GM18519 (cell line): ENCODE results near the gene LRIG1.

Experiments used
- ATAC-seq: cut with Tn5 transposase; IDR thresholded peaks from one replicate; pipeline ENCODE4 v1.9.1; 2021; ENCODE audit warnings: mild to moderate bottlenecking, moderate library complexity; ENCODE audit not compliant: unreplicated experiment, low FRiP score

Gene LRIG1

GRCh38 chr3:66472313-66473134, 28.3 kb downstream of the LRIG1 start:
- peak; percentile 41 for ATAC-seq

- no peak for ATAC-seq
These were observed 29.7 kb downstream of the LRIG1 start for GRCh38 chr3:66470956-66471686.

GRCh38 chr3:66470285-66470684, 30.5 kb downstream of the LRIG1 start:
- no peak for ATAC-seq

- peak; percentile 82 for ATAC-seq
These were observed 31.6 kb downstream of the LRIG1 start for GRCh38 chr3:66469220-66469640.

- ATAC-seq, result no peak
These were observed 32.7 kb downstream of the LRIG1 start for GRCh38 chr3:66467996-66468735.

- ATAC-seq, result no peak
These were observed 34.1 kb downstream of the LRIG1 start for GRCh38 chr3:66466606-66467270.

- ATAC-seq, result no peak
These were observed 35.2 kb downstream of the LRIG1 start for GRCh38 chr3:66465587-66465986.

GRCh38 chr3:66465034-66465433, 35.8 kb downstream of the LRIG1 start:
- ATAC-seq, result no peak

GRCh38 chr3:66464512-66464894, 36.3 kb downstream of the LRIG1 start:
- no peak for ATAC-seq

- ATAC-seq, result no peak
These were observed 36.9 kb downstream of the LRIG1 start for GRCh38 chr3:66463730-66464511.

GRCh38 chr3:66463054-66463631, 37.7 kb downstream of the LRIG1 start:
- ATAC-seq, result no peak

GRCh38 chr3:66457252-66457651, 43.6 kb downstream of the LRIG1 start:
- ATAC-seq, result no peak

GRCh38 chr3:66456711-66457173, 44.1 kb downstream of the LRIG1 start:
- ATAC-seq, result no peak

GRCh38 chr3:66454464-66454859, 46.4 kb downstream of the LRIG1 start:
- no peak for ATAC-seq

- no peak for ATAC-seq
These were observed 47.0 kb downstream of the LRIG1 start for GRCh38 chr3:66453651-66454463.

GRCh38 chr3:66452303-66453011, 48.4 kb downstream of the LRIG1 start:
- no peak for ATAC-seq

GRCh38 chr3:66451766-66452165, 49.1 kb downstream of the LRIG1 start:
- ATAC-seq, result no peak
